DND-41 (cell line): Measurements from ENCODE around the gene PLA2G4E.

Experiments used
- EZH2 ChIP-seq: IDR thresholded peaks from 3 replicates; pipeline ENCODE4 v1.6.1; 2012; ENCODE audit warnings: borderline replicate concordance, low read depth, mild to moderate bottlenecking, moderate library complexity, low read length, inconsistent platforms; ENCODE audit not compliant: severe bottlenecking
- TF ChIP-seq, protein P1 (sequence below): IDR thresholded peaks from 2 replicates; pipeline ENCODE4 v1.5.1; 2012; ENCODE audit warnings: borderline replicate concordance, low read length, moderate library complexity, mild to moderate bottlenecking; ENCODE audit not compliant: poor library complexity, severe bottlenecking; ENCODE audit errors: extremely low read depth

DNA sequence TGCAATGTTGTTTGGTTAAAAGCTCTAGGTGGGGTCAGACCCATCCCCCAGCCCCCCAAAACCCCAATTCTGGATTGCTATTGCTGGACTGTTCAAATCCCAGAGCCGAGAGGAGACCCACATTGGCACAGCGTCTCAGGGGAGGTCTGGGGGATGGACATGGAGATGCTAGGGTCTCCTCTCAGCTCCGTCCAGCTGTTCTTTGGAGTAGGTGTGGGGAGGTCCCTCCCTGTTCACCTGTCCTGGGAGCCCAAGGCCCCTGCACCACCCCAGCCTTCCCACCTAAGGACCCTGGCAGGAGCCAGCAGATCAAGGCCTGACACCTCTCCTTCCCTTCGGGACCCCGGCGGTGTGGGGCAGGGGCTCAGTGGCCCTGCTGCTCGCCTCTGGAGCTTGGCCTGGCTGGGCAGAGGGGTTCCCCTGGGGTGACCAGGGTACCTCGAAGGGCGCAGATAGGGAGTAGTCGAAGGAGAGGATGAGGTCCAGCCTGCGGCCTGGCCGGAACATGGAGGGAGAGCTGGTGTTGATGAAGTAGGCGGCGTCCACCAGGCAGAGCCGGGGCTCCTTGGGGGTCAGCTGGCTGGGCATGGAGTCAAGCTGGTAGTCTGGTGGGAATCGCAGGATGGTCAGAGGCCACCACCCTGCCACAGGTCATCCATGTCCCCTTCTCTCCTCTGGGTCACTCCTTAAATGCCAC, 49.6 kb upstream of the PLA2G4E start:
- TF ChIP-seq EZH2, result no peak
- TF ChIP-seq, protein P1, sequence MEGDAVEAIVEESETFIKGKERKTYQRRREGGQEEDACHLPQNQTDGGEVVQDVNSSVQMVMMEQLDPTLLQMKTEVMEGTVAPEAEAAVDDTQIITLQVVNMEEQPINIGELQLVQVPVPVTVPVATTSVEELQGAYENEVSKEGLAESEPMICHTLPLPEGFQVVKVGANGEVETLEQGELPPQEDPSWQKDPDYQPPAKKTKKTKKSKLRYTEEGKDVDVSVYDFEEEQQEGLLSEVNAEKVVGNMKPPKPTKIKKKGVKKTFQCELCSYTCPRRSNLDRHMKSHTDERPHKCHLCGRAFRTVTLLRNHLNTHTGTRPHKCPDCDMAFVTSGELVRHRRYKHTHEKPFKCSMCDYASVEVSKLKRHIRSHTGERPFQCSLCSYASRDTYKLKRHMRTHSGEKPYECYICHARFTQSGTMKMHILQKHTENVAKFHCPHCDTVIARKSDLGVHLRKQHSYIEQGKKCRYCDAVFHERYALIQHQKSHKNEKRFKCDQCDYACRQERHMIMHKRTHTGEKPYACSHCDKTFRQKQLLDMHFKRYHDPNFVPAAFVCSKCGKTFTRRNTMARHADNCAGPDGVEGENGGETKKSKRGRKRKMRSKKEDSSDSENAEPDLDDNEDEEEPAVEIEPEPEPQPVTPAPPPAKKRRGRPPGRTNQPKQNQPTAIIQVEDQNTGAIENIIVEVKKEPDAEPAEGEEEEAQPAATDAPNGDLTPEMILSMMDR, result no peak
